ENCODE measurements around the gene OR8H2. TPM values are rescaled to one million over a fixed set of nuclear protein-coding genes. Genes with fewer than 3 reads are reported as not detected.
"Not testable (repeated sequence)": the region's sequence is repeated elsewhere in the genome, so short reads cannot be mapped to it uniquely, and the experiment has no call there.

The OR8H2 gene
- polyA plus RNA-seq, 1 donor from 2014 or later, result not detected

GRCh38 chr11:56140151-56140661 lies 36.7 kb downstream of the OR8H2 start, which contains the start of gene OR8J3:
OR8J3 (minus strand) TSS chr11:56140201; CDS start chr11:56137718, 2,483 bp downstream.
- Histone ChIP-seq H3K9me2 (ENCODE audit: insufficient read depth, low read length) (no peaks in the 10 kb centered on the region), H3K4me3 (ENCODE audit: low read length) (no peak within 1 kb of the TSS), H3K9me3 (ENCODE audit: low read length) (no peaks in the 10 kb centered on the region), H3F3A (ENCODE audit: insufficient read depth, low read length, poor library complexity, severe bottlenecking) (no peaks in the 10 kb centered on the region), H4K20me1 (ENCODE audit: insufficient read depth) (no peaks in the 10 kb centered on the region), H3K79me2 (replicated peaks; ENCODE audit: insufficient read depth, low read length) (no peaks in the 10 kb centered on the region), H2AFZ (ENCODE audit: low read depth, low read length) (no peak within 1 kb of the TSS), H3K36me3 (ENCODE audit: insufficient read depth, low read length) (no peaks in the 10 kb centered on the region), H3K27ac (ENCODE audit: low read length) (no peak within 1 kb of the TSS), H3K9ac (ENCODE audit: low read length) (no peak within 1 kb of the TSS), H3K27me3 (ENCODE audit: insufficient read depth, low read depth, low read length) (no peaks in the 10 kb centered on the region), H3K4me2 (ENCODE audit: low read length) (no peak within 1 kb of the TSS)
- no peak for TF ChIP-seq MXI1 (conservative IDR thresholded peaks at IDR 0.05; ENCODE audit: poor library complexity, severe bottlenecking)
- no peak for TF ChIP-seq EP300 (conservative IDR thresholded peaks at IDR 0.05; ENCODE audit: poor library complexity, severe bottlenecking)
- TF ChIP-seq REST (IDR thresholded peaks at IDR 0.05; ENCODE audit: borderline replicate concordance), result no peak
- no peak for TF ChIP-seq RAD21 (conservative IDR thresholded peaks at IDR 0.05)
- no peak for TF ChIP-seq CTCF (IDR thresholded peaks at IDR 0.05; ENCODE audit: poor library complexity, severe bottlenecking)
- TF ChIP-seq TAF1 (IDR thresholded peaks at IDR 0.05; ENCODE audit: low read depth), result no peak
- no peak for TF ChIP-seq POLR2AphosphoS5 (IDR thresholded peaks at IDR 0.05)
- no peak for TF ChIP-seq EZH2 (IDR thresholded peaks at IDR 0.05; ENCODE audit: borderline replicate concordance, insufficient read depth, low read length, poor library complexity, severe bottlenecking)
- no peak for TF ChIP-seq SMC3 (conservative IDR thresholded peaks at IDR 0.05; ENCODE audit: poor library complexity)

- not testable (repeated sequence) for H4K20me1 ChIP-seq (ENCODE audit: insufficient read depth); H3K36me3 ChIP-seq (ENCODE audit: insufficient read depth, low read length); H3K27me3 ChIP-seq (ENCODE audit: insufficient read depth, low read depth, low read length); H3K4me3 ChIP-seq (ENCODE audit: low read length); H3F3A ChIP-seq (ENCODE audit: insufficient read depth, low read length, poor library complexity, severe bottlenecking); H3K9ac ChIP-seq (ENCODE audit: low read length); H2AFZ ChIP-seq (ENCODE audit: low read depth, low read length); H3K9me2 ChIP-seq (ENCODE audit: insufficient read depth, low read length); H3K9me3 ChIP-seq (ENCODE audit: low read length); H3K27ac ChIP-seq (ENCODE audit: low read length); H3K4me2 ChIP-seq (ENCODE audit: low read length); H3K79me2 ChIP-seq (replicated peaks; ENCODE audit: insufficient read depth, low read length)
These were observed 40.2 kb downstream of the OR8H2 start for GRCh38 chr11:56143681-56144080.

GRCh38 chr11:56151376-56151775 lies 47.9 kb downstream of the OR8H2 start:
- H3F3A ChIP-seq (ENCODE audit: insufficient read depth, low read length, poor library complexity, severe bottlenecking), result no peaks in the 10 kb centered on the region
- no peak overlapping the region for H2AFZ ChIP-seq (ENCODE audit: low read depth, low read length)
- H3K79me2 ChIP-seq (replicated peaks; ENCODE audit: insufficient read depth, low read length), result no peaks in the 10 kb centered on the region
- H3K4me3 ChIP-seq (ENCODE audit: low read length), result no peak overlapping the region
- H3K9me3 ChIP-seq (ENCODE audit: low read length), result no peaks in the 10 kb centered on the region
- no peak overlapping the region for H3K27ac ChIP-seq (ENCODE audit: low read length)
- H3K27me3 ChIP-seq (ENCODE audit: insufficient read depth, low read depth, low read length), result no peaks in the 10 kb centered on the region
- H3K9me2 ChIP-seq (ENCODE audit: insufficient read depth, low read length), result no peaks in the 10 kb centered on the region
- TF ChIP-seq POLR2AphosphoS5 (IDR thresholded peaks at IDR 0.05) (no peak), REST (IDR thresholded peaks at IDR 0.05; ENCODE audit: borderline replicate concordance) (no peak), SMC3 (conservative IDR thresholded peaks at IDR 0.05; ENCODE audit: poor library complexity) (no peak), MXI1 (conservative IDR thresholded peaks at IDR 0.05; ENCODE audit: poor library complexity, severe bottlenecking) (no peak), TAF1 (IDR thresholded peaks at IDR 0.05; ENCODE audit: low read depth) (no peak), CTCF (IDR thresholded peaks at IDR 0.05; ENCODE audit: poor library complexity, severe bottlenecking) (no peak), EZH2 (IDR thresholded peaks at IDR 0.05; ENCODE audit: borderline replicate concordance, insufficient read depth, low read length, poor library complexity, severe bottlenecking) (no peak), EP300 (conservative IDR thresholded peaks at IDR 0.05; ENCODE audit: poor library complexity, severe bottlenecking) (no peak), RAD21 (conservative IDR thresholded peaks at IDR 0.05) (no peak)
- no peak overlapping the region for H3K4me2 ChIP-seq (ENCODE audit: low read length)
- H3K36me3 ChIP-seq (ENCODE audit: insufficient read depth, low read length), result no peaks in the 10 kb centered on the region
- H3K9ac ChIP-seq (ENCODE audit: low read length), result no peak overlapping the region
- H4K20me1 ChIP-seq (ENCODE audit: insufficient read depth), result no peaks in the 10 kb centered on the region
